ENCODE data around the gene KIF1A.

Gene KIF1A

DNA sequence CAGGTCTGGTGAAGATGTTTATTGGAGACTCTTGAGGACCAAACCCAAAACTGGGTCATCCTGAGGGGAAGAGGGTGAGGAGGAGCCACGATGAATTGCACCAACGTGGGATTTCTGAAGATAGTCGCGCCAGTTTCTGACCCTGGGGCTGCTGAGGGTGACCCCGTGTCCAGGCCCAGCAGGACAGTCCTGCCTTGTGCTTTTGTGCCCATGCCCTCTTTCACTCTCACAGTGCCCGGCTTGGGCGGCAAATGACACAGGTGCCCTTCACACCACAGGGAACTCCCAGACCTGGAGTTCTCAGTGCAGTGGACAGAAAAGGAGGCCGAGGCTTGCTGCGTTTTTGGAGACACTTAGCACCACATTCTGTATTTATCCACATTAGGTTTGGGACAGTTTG is 15.5 kb upstream of the KIF1A start:
- TF ChIP-seq, protein P1, sequence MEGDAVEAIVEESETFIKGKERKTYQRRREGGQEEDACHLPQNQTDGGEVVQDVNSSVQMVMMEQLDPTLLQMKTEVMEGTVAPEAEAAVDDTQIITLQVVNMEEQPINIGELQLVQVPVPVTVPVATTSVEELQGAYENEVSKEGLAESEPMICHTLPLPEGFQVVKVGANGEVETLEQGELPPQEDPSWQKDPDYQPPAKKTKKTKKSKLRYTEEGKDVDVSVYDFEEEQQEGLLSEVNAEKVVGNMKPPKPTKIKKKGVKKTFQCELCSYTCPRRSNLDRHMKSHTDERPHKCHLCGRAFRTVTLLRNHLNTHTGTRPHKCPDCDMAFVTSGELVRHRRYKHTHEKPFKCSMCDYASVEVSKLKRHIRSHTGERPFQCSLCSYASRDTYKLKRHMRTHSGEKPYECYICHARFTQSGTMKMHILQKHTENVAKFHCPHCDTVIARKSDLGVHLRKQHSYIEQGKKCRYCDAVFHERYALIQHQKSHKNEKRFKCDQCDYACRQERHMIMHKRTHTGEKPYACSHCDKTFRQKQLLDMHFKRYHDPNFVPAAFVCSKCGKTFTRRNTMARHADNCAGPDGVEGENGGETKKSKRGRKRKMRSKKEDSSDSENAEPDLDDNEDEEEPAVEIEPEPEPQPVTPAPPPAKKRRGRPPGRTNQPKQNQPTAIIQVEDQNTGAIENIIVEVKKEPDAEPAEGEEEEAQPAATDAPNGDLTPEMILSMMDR (IDR thresholded peaks at IDR 0.05), result no peak

DNA sequence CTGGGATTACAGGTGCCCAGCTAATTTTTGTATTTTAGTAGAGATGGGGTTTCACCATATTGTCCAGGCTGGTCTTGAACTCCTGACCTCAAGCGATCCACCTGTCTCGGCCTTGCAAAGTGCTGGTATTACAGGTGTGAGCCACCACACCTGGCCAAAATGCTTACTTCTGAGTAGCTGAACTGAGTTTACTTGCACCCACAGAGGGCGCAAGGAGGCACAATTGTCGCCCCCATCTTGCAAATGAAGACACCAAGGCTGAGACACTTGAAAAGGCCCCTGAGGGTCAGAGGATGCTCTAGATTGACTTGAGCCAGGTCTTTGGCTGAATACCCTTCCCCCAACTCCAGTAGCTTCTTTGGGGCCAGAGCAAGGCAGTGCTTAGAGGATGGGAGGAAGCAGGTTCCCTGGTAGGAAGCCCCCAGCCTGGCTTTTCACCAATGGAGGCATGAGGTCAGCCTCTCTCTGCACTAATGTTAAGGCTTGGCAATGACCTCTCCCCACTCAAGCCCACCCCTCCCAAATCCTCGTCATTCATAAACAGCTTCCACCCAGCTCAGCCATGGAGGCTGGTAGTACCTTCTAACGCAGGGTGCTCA is 14.5 kb upstream of the KIF1A start:
- TF ChIP-seq, protein P1 (IDR thresholded peaks at IDR 0.05), result no peak
- no peak for DNase-seq (ENCODE audit: low spot score)
- no peak overlapping the region for H3K27ac ChIP-seq
- H3K4me3 ChIP-seq, result no peak overlapping the region

More for the DNA sequence above, 15.5 kb upstream of the KIF1A start:
- Histone ChIP-seq H3K27ac (no peak overlapping the region), H3K4me3 (no peak overlapping the region)
- no peak for DNase-seq (ENCODE audit: low spot score)

DNA sequence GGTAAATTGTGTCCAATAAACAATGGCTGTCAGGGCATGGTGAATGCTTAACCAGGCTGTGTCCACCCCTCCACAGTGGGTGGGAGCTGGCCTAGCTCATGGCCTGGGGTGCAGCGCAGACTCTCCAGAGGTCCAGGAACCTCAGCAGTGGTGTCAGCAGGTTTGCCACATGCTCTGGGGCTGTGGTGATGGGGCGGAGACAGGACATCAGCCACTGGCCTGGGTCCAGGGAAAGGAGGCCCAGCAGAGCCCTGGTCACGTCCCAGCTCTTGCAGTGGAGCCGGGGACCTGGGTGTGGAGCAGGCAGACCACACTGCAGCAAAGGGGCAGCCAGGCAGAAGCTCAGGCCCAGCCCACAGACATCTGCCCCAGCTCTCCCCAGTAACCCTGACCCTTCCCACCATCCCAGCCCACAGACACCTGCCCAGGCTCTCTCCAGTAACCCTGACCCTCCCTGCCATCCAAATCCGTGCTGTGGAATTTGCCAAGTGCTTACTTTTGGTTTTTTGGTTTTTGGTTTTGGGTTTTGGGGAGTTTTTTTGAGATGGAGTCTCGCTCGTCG is 13.8 kb upstream of the KIF1A start:
- DNase-seq (ENCODE audit: low spot score), result no peak
- Histone ChIP-seq H3K27ac (no peak overlapping the region), H3K4me3 (no peak overlapping the region)
- TF ChIP-seq, protein P1 (IDR thresholded peaks at IDR 0.05), result no peak

DNA sequence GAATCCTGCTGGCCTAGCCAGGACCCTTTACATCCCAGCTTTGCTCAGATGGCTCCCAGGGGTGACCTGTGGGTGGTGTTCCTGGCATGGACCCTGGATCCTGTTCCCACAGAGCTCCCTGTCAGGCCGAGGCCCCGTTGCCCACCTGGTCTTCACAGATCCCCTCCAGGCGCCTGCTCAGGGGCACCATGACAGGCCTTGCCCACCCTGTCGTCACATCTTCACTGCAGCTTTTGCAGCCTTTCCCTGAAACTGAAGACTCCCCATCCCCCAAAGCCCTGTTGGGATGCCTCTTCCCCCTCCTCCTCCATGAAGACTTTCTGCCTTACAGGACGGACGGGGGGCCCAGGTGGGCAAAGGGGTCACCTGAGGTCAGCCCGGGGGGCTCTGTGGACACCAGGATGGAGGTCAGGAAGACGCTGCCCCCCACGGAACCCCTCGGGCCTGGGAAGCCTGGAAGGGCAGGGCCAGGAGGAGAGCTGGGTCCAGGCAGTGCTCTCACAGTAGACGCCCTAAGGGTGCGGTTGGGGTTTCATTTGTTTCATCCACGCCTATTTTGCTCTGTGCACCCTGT is 13.0 kb upstream of the KIF1A start:
- no peak for DNase-seq (ENCODE audit: low spot score)
- TF ChIP-seq, protein P1 (IDR thresholded peaks at IDR 0.05), result no peak
- no peak overlapping the region for H3K27ac ChIP-seq
- no peak overlapping the region for H3K4me3 ChIP-seq

DNA sequence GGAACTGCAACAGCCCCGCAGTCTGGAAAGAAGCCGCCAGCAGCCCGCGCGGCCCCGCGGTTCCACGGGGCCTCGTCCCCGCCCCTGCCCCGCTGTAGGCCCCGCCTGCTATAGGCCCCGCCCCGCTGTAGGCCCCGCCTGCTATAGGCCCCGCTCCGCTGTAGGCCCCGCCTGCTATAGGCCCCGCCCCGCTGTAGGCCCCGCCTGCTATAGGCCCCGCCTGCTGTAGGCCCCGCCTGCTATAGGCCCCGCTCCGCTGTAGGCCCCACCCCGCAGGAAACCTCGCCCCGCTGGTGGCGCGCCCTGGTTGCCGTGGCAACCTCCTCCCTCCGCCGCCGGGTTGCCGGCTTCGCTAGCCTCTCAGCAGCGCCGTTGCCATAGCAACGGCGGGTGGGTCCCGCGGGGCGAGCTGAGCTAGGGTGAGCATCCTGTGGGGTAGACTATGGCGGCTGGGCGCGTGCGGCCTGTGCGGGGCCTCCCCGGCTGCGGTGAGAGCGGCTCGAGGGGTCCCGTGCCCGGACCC is 12.2 kb upstream of the KIF1A start:
- peak; percentile 90 for DNase-seq (ENCODE audit: low spot score)
- Histone ChIP-seq H3K4me3 (peak overlapping the region; percentile 61), H3K27ac (no peak overlapping the region)
- TF ChIP-seq, protein P1 (IDR thresholded peaks at IDR 0.05), result no peak

DNA sequence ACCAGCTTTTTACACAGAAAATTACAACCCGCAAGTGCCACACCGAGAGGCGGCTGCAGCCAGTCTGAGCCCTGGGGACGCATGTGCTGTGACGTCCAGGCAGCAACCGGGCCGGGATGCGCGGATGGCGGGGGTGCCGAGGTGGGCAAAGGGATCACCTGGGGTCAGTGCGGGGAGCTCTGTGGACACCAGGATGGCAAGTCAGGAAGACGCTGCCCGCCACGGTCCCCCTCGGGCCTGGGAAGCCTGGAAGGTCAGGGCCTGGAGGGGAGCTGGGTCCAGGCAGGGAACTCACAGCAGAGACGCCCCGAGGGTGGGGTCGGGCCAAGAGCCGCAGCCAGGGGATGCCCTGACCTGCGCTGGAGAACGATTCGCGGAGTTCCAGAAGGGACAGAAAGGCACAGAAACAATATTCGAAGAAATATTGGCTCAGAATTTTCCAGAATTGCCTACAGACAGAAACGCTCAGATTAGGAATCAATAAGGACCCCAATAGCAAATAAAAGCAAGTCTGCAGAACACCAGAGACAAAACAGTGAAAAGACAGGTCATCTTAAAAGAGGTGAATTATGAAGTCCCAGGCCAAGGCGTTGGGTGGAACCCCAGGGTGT is 11.7 kb upstream of the KIF1A start:
- H3K4me3 ChIP-seq, result peak overlapping the region; percentile 61
- DNase-seq (ENCODE audit: low spot score), result no peak
- TF ChIP-seq, protein P1 (IDR thresholded peaks at IDR 0.05), result no peak
- H3K27ac ChIP-seq, result no peak overlapping the region

All from coronary artery (tissue), 2 donors.